ENCODE measurements around the gene OXCT2. TPM values are rescaled to one million over a fixed set of nuclear protein-coding genes. Genes with fewer than 3 reads are reported as not detected.
A peak's percentile ranks its signal among the peaks of the same experiment; 100 is the strongest.

The OXCT2 gene
- total and polyA plus RNA-seq, 12 donors, result 0.06 to 2.4 (median 0.42) TPM; not detected in 1

DNA sequence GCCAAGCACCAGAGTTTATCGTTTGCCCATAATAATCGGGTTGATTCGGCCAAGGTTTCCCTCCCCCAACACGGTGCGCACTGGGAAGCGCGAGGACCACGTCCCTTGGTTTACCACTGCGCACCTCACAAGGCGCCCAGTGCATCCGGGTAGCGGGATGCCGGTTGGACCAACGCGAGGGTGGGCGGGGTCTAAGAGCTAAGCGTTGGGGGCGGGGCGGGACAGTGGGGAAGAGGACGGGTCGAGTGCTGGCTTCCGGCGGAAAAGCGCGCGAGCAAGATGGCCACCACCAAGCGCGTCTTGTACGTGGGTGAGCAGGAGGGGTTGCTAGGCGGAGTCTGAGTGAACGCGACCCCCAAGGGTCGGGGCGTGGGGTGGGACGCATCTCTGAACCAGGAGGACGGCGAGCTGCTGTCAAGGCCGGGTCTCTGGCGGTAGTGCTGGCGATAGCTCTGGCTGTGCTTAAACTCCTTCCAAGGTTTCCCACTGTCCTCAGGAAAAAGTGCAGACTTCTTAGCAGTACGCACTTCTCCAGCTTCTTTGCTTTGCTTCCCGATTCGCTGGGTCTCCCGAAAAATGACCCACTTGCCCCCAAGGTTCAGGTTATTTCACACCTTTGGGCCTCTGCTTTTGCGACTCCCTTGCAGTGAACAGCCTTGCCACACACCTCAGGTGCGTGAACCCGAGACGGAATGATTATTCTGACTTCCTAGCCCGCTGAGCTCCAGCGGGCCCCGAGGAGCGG lies 32.4 kb downstream of the OXCT2 start, which contains the start of gene PPIE:
TSS of gene PPIE (plus strand) at position 261 of the 745 bp plus-strand sequence. CDS start at position 280, 19 bp downstream.
- TF ChIP-seq, protein P1, sequence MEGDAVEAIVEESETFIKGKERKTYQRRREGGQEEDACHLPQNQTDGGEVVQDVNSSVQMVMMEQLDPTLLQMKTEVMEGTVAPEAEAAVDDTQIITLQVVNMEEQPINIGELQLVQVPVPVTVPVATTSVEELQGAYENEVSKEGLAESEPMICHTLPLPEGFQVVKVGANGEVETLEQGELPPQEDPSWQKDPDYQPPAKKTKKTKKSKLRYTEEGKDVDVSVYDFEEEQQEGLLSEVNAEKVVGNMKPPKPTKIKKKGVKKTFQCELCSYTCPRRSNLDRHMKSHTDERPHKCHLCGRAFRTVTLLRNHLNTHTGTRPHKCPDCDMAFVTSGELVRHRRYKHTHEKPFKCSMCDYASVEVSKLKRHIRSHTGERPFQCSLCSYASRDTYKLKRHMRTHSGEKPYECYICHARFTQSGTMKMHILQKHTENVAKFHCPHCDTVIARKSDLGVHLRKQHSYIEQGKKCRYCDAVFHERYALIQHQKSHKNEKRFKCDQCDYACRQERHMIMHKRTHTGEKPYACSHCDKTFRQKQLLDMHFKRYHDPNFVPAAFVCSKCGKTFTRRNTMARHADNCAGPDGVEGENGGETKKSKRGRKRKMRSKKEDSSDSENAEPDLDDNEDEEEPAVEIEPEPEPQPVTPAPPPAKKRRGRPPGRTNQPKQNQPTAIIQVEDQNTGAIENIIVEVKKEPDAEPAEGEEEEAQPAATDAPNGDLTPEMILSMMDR (IDR thresholded peaks at IDR 0.05), result no peak
- TF ChIP-seq POLR2A (IDR thresholded peaks at IDR 0.05), result peak in 1 of 2 donors; percentile 50
- 0 to 5% (median 0%) methylated on average over 15 to 52 of the region's 52 CpGs for WGBS, 4 donors
- peaks cover 0 to 33% of the 10 kb centered on the region in 2 donors for H3K36me3 ChIP-seq (replicated peaks in 1 of 2)
- peaks cover 16% of the 10 kb centered on the region for H3K27me3 ChIP-seq
- DNase-seq, result peak; percentile 93 to 97 (median 96)
- H3K9me3 ChIP-seq (replicated peaks in 1 of 3), result no peaks in the 10 kb centered on the region
- H3K27ac ChIP-seq, result peak within 1 kb of the TSS in 4 of 5 donors; percentile 24 to 79 (median 54)
- intact Hi-C loops (cut with DNase I), result no loop called here
- peaks cover 6 to 16% of the 10 kb centered on the region in 2 donors for H3K4me1 ChIP-seq (replicated peaks in 1 of 2)
- peak within 1 kb of the TSS; percentile 43 to 73 (median 58) for H3K4me3 ChIP-seq

DNA sequence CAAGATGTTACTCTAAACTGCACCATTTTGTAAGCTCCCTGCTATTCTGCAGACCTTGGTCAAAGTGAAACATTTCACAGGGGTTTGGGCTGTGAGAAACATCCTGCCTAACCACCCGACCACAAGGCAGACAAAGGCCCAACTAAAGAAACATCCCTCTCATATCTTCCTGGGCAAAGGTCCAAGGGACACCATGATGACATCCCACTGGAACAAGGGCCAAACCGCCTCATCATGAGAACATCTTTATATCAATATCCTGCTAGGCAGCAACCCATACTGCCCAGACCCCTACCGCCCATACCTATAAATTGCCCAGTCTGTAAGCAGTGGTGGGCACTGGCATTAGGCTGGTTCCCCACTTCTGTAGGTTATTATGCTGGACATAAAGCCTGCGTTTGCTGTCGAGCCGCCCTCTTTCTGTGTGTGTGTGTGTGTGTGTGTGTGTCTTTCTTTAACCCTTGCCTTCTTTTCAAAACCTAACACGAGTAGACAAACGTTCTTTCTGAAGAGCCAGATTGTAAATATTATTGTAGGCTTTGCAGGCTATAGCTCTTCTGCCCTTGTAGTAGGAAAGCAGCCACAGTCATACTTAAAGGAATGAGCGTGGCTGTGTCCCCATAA lies 33.5 kb downstream of the OXCT2 start:
- Histone ChIP-seq H3K9me3 (replicated peaks in 1 of 3) (no peaks in the 10 kb centered on the region), H3K36me3 (replicated peaks in 1 of 2) (peaks cover 0 to 22% of the 10 kb centered on the region in 2 donors), H3K4me1 (replicated peaks in 1 of 2) (peaks cover 6 to 16% of the 10 kb centered on the region in 2 donors), H3K27ac (no peak overlapping the region), H3K4me3 (no peak overlapping the region), H3K27me3 (peaks cover 16% of the 10 kb centered on the region)
- DNase-seq, result no peak
- intact Hi-C loops (cut with DNase I), result no loop called here
- no peak for TF ChIP-seq POLR2A (IDR thresholded peaks at IDR 0.05)
- TF ChIP-seq, protein P1 (IDR thresholded peaks at IDR 0.05), result no peak
- 65 to 79% (median 73%) methylated on average over 9 of the region's 9 CpGs for WGBS, 4 donors

DNA sequence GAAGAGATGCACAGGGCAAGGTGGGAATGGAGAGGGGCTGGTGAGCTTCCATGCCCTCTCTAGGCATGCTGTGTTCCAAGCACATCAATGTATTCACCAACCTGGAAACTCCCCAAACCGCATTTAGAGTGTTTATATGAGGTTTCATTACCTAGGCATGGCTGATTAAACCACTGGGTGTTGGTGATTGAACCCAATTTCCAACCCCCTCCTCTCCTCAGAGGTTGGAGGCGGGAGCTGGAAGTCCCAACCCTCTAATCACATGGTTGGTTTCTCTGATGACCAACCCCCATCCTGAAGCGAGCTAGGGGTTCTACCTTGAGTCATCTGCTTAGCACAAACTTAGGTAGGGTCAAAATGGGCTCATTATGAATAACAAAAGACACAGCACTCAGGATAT lies 35.4 kb downstream of the OXCT2 start:
- no peak for TF ChIP-seq POLR2A (IDR thresholded peaks at IDR 0.05)
- TF ChIP-seq, protein P1 (IDR thresholded peaks at IDR 0.05), result no peak
- WGBS, 4 donors, result 60 to 76% (median 70%) methylated on average over 3 of the region's 3 CpGs
- peaks cover 16% of the 10 kb centered on the region for H3K27me3 ChIP-seq

DNA sequence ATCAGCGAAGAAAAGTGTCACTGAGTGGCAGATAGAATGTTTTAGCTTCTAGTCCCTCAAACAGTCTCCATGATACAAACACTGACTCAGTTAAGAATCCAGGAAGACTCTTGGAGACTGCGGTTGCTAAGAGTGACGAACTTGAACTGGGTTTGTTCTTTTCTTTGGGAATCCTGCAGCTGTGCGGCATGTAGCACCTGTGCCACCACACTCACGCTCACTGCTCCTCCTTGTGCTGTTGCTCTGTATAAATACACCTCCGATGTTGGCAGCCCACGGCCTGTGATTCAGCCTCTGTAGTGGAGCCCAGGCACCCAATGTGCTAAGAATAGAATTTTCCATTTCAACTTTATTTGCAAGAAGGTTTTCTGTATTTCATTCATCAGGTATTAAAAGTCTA lies 38.0 kb downstream of the OXCT2 start:
- no peak overlapping the region for H3K27ac ChIP-seq
- peak in 2 of 7 donors; percentile 37 to 63 for DNase-seq
- no peaks in the 10 kb centered on the region for H3K36me3 ChIP-seq (replicated peaks in 1 of 2)
- H3K9me3 ChIP-seq (replicated peaks in 1 of 3), result no peaks in the 10 kb centered on the region
- peaks cover 24% of the 10 kb centered on the region for H3K27me3 ChIP-seq
- TF ChIP-seq POLR2A (IDR thresholded peaks at IDR 0.05), result no peak
- TF ChIP-seq, protein P1 (IDR thresholded peaks at IDR 0.05), result no peak
- intact Hi-C loops (cut with DNase I), result no loop called here
- H3K4me3 ChIP-seq, result no peak overlapping the region
- 58 to 77% (median 63%) methylated on average over 7 of the region's 7 CpGs for WGBS, 4 donors
- no peaks in the 10 kb centered on the region for H3K4me1 ChIP-seq (replicated peaks in 1 of 2)

More for the DNA sequence above, 35.4 kb downstream of the OXCT2 start:
- no peak for DNase-seq
- Histone ChIP-seq H3K27ac (no peak overlapping the region), H3K4me3 (no peak overlapping the region), H3K36me3 (replicated peaks in 1 of 2) (peaks cover 0 to 6% of the 10 kb centered on the region in 2 donors), H3K9me3 (replicated peaks in 1 of 3) (no peaks in the 10 kb centered on the region), H3K4me1 (replicated peaks in 1 of 2) (peaks cover 6 to 16% of the 10 kb centered on the region in 2 donors)
- intact Hi-C loops (cut with DNase I), result no loop called here
